Stomach (tissue), 9 donors: Measurements from ENCODE around the gene TCF12. TPM values are rescaled to one million over a fixed set of nuclear protein-coding genes. Genes with fewer than 3 reads are reported as not detected.

Experiments used
- DNase-seq, 2 donors: peaks; one replicate each; pipeline versions ENCODE4 v3.0.0 to v3.0.0-alpha.2; 2013 to 2019
- H3K27ac ChIP-seq, 5 donors: fragments of 200-600 bp in 4 of 5; sonication (generic) in 4 of 5; one replicate each; pipeline ENCODE4 v1.5.1; 2013 to 2019; ENCODE audit warnings: mild to moderate bottlenecking in 1 of 5, moderate library complexity in 1 of 5
- H3K27me3 ChIP-seq, 3 donors: fragments of 200-600 bp; sonication (generic); one replicate each; pipeline ENCODE4 v1.5.1; 2017 to 2019; ENCODE audit warnings: mixed run types in 1 of 3
- H3K36me3 ChIP-seq, 4 donors: fragments of 200-600 bp; sonication (generic); 1 replicate in 3 of 4; 2 replicates in 1 of 4; pipeline ENCODE4 v1.5.1; 2016 to 2019
- H3K4me1 ChIP-seq, 4 donors: fragments of 200-600 bp; sonication (generic); one replicate each; pipeline ENCODE4 v1.5.1; 2016 to 2019
- H3K4me3 ChIP-seq, 4 donors: fragments of 200-600 bp; sonication (generic) in 3 of 4; one replicate each; pipeline ENCODE4 v1.5.1; 2016 to 2019; ENCODE audit warnings: mild to moderate bottlenecking in 1 of 4
- H3K9me3 ChIP-seq, 4 donors: fragments of 200-600 bp; sonication (generic); one replicate each; pipeline ENCODE4 v1.5.1; 2016 to 2019
- EP300 ChIP-seq: sonication (generic); formaldehyde crosslinking; IDR thresholded peaks from one replicate; pipeline ENCODE4 v1.6.1; 2017; ENCODE audit warnings: antibody characterized with exemption
- POLR2A ChIP-seq, 4 donors: fragments of 450-650 bp; IDR thresholded peaks; one replicate each; pipeline ENCODE4 v1.6.1; 2016; ENCODE audit warnings: antibody characterized with exemption in 4 of 4, control low read depth in 2 of 4, mild to moderate bottlenecking in 1 of 4, moderate library complexity in 1 of 4
- POLR2AphosphoS5 ChIP-seq, 3 donors: sonication (generic); formaldehyde crosslinking; IDR thresholded peaks; one replicate each; pipeline ENCODE4 v1.6.1; 2016; ENCODE audit warnings: antibody characterized with exemption in 3 of 3
- WGBS, 5 donors: extraction: QIAGEN DNeasy Blood & Tissue Kit in 3 of 5; methylation state at CpG; one replicate each; pipeline versions ENCODE4 v1.1.5 to v1.1.7; 2013 to 2018; 5-methylcytosine and 5-hydroxymethylcytosine counted together
- intact Hi-C: fragments of 100-400 bp; cut with DNase I; formaldehyde crosslinking; loops from one replicate; pipeline ENCODE4 v1.15.1; 2023; ENCODE audit warnings: low total_unique reads
- polyA plus RNA-seq, 3 donors: library from polyadenylated mRNA; stranded (reverse); fragments of 200-250 nt; gene quantifications; one replicate each; pipeline ENCODE4 v1.2.3, GENCODE V29; 2013
- total RNA-seq, 5 donors: library from RNA; depleted of rRNA; stranded (reverse); fragments of >200 nt; gene quantifications; one replicate each; pipeline versions ENCODE4 v1.1.0 to v1.2.3, GENCODE V29; 2014 to 2016
- TF ChIP-seq, protein P1 (sequence below), 7 experiments: fragments of 450-650 bp in 4 of 7; fragments of 200-600 bp in 3 of 7; sonication (generic) in 3 of 7; IDR thresholded peaks; one replicate each; pipeline ENCODE4 v1.5.1; 2016 to 2019; ENCODE audit warnings: antibody characterized with exemption in 7 of 7, control low read depth in 2 of 7, mild to moderate bottlenecking in 1 of 7
- donor health status: healthy with polysubstance abuse.
- donor health status: Bipolar disorder and iron deficiency.
- donor health status: healthy.

Gene TCF12
- total and polyA plus RNA-seq, 8 donors, result 11.2 to 462 (median 130) TPM

DNA sequence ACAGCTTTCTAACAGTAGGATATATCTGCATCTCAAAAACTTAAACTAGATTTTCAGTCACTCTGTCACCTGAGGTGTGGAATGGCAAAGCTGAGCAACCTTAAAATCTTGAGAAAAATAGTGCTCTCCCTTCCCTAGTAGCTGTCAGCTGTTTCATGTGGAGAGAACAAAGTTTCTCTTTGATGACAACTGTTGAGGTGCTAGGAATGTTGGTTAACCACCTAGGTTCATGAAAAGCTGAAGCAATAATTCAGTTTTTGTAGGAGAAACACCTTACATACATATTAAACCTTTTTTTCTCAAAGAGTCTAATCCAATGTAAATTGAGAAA is 40.8 kb downstream of the TCF12 start:
- TF ChIP-seq, protein P1, sequence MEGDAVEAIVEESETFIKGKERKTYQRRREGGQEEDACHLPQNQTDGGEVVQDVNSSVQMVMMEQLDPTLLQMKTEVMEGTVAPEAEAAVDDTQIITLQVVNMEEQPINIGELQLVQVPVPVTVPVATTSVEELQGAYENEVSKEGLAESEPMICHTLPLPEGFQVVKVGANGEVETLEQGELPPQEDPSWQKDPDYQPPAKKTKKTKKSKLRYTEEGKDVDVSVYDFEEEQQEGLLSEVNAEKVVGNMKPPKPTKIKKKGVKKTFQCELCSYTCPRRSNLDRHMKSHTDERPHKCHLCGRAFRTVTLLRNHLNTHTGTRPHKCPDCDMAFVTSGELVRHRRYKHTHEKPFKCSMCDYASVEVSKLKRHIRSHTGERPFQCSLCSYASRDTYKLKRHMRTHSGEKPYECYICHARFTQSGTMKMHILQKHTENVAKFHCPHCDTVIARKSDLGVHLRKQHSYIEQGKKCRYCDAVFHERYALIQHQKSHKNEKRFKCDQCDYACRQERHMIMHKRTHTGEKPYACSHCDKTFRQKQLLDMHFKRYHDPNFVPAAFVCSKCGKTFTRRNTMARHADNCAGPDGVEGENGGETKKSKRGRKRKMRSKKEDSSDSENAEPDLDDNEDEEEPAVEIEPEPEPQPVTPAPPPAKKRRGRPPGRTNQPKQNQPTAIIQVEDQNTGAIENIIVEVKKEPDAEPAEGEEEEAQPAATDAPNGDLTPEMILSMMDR (IDR thresholded peaks at IDR 0.05), result no peak
- TF ChIP-seq POLR2AphosphoS5 (IDR thresholded peaks at IDR 0.05), result no peak
- TF ChIP-seq EP300, result no peak
- TF ChIP-seq POLR2A (IDR thresholded peaks at IDR 0.05), result no peak
- Histone ChIP-seq H3K9me3 (peaks cover 0 to 16% (median 11%) of the 10 kb centered on the region in 4 donors), H3K36me3 (no peaks in the 10 kb centered on the region), H3K4me1 (peaks cover 0 to 27% (median 7%) of the 10 kb centered on the region in 4 donors), H3K27me3 (no peaks in the 10 kb centered on the region), H3K27ac (no peak overlapping the region), H3K4me3 (no peak overlapping the region)
- intact Hi-C loops, result no loop called here
- no peak for DNase-seq

DNA sequence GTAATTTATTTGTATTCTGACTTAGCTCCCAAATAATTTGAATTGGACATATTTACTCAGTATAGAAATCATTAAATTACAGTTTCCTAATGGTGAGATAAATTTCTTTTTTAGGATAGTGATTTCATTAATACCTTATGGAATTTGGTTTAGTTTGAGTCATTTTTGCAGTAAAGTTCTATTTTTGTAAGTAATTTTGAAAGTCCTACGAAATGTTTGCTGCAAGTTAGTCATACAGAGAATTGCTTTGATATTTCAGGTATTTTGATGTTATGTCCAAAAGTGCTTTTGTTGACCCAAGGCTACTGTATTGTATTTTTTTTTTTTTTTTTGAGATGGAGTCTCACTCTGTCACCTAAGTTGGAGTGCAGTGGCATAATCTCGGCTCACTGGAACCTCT is 41.7 kb downstream of the TCF12 start:
- no peaks in the 10 kb centered on the region for H3K27me3 ChIP-seq
- no peak for TF ChIP-seq EP300
- TF ChIP-seq, protein P1 (IDR thresholded peaks at IDR 0.05), result no peak
- TF ChIP-seq POLR2A (IDR thresholded peaks at IDR 0.05), result no peak
- no peak for TF ChIP-seq POLR2AphosphoS5 (IDR thresholded peaks at IDR 0.05)
- H3K4me3 ChIP-seq, result no peak overlapping the region
- intact Hi-C loops, result no loop called here
- DNase-seq, result no peak
- no peak overlapping the region for H3K27ac ChIP-seq
- WGBS, 5 donors, result 92 to 97% (median 94%) methylated on average over 2 of the region's 2 CpGs
- H3K4me1 ChIP-seq, result peaks cover 0 to 36% (median 10%) of the 10 kb centered on the region in 4 donors
- peaks cover 0 to 12% (median 10%) of the 10 kb centered on the region in 4 donors for H3K9me3 ChIP-seq
- no peaks in the 10 kb centered on the region for H3K36me3 ChIP-seq

DNA sequence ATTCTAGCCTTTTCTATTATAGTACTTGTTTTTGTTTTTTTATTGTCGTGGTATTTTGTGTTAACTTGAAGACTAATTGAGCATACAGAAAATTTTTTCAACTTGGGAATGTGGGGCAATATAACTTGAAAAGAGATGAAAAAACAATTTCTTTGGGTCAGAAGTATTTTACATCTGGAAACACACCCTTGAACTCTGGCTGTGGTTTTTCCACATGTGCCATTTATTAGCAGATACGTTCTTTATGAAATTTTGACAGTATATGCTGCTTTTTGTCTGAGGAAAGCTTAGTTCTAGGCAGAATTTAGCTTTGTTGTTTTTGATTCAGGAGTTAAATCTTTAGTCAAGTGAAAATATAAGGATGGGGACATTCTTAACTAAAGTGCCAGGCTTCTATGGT is 44.7 kb downstream of the TCF12 start:
- Histone ChIP-seq H3K27ac (no peak overlapping the region), H3K4me3 (no peak overlapping the region), H3K9me3 (no peaks in the 10 kb centered on the region), H3K36me3 (no peaks in the 10 kb centered on the region), H3K27me3 (no peaks in the 10 kb centered on the region), H3K4me1 (peaks cover under 1 to 55% (median 24%) of the 10 kb centered on the region in 4 donors)
- no peak for DNase-seq
- TF ChIP-seq EP300 (no peak), POLR2AphosphoS5 (IDR thresholded peaks at IDR 0.05) (no peak), POLR2A (IDR thresholded peaks at IDR 0.05) (no peak)
- TF ChIP-seq, protein P1 (IDR thresholded peaks at IDR 0.05), result no peak
- intact Hi-C loops, result no loop called here
- WGBS, 5 donors, result 84 to 94% (median 86%) methylated on average over 2 of the region's 2 CpGs

DNA sequence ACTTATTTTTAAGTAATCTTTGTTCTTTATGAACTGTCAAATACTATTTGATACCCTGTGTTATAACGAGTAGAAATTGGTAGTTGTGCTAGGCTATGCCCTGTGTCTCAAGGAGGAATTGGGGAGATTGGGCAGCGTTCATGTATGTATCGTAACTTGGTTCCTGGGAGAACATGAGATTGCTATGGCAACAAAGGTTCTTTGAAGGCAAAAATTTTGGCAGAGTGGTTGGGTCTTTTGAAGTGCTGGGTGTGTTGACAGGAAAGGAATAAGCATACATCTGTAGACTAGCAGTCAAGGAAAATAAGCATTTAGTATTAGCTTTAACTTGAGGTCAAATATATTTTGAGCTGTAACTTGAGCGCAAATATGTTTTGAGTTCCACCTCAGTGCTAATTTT is 45.3 kb downstream of the TCF12 start:
- peaks cover 5 to 58% (median 30%) of the 10 kb centered on the region in 4 donors for H3K4me1 ChIP-seq
- TF ChIP-seq EP300, result no peak
- no peak for TF ChIP-seq POLR2A (IDR thresholded peaks at IDR 0.05)
- TF ChIP-seq, protein P1 (IDR thresholded peaks at IDR 0.05), result no peak
- TF ChIP-seq POLR2AphosphoS5 (IDR thresholded peaks at IDR 0.05), result no peak
- H3K27me3 ChIP-seq, result no peaks in the 10 kb centered on the region
- intact Hi-C loops, result no loop called here
- H3K27ac ChIP-seq, result no peak overlapping the region
- H3K9me3 ChIP-seq, result no peaks in the 10 kb centered on the region
- DNase-seq, result peak in 1 of 2 donors; percentile 40
- H3K4me3 ChIP-seq, result no peak overlapping the region
- 43 to 64% (median 48%) methylated on average over 4 of the region's 4 CpGs for WGBS, 5 donors
- H3K36me3 ChIP-seq, result no peaks in the 10 kb centered on the region
